Activated CD4-positive, alpha-beta T cell treated with anti-CD3 and anti-CD28 coated beads, Interleukin-2, amount 10 ng/mL, durations not matched to agents 24 days and 14 days (primary cell): ENCODE measurements around the gene CRYBG1. TPM values are rescaled to one million over a fixed set of nuclear protein-coding genes. Genes with fewer than 3 reads are reported as not detected.
"Not testable (repeated sequence)": the region's sequence is repeated elsewhere in the genome, so short reads cannot be mapped to it uniquely, and the experiment has no call there.

ENCODE experiments used
- DNase-seq: peaks from one replicate; pipeline ENCODE4 v3.0.0; 2022
- H3K27ac Mint-ChIP-seq: one replicate; pipeline ENCODE4 v1.8.0; 2022; ENCODE audit warnings: mild to moderate bottlenecking, mixed read lengths
- H3K27me3 Mint-ChIP-seq: one replicate; pipeline ENCODE4 v1.8.0; 2022; ENCODE audit warnings: mixed read lengths
- H3K36me3 Mint-ChIP-seq: one replicate; pipeline ENCODE4 v1.8.0; 2022; ENCODE audit warnings: low read depth, mild to moderate bottlenecking, mixed read lengths
- H3K4me1 Mint-ChIP-seq: one replicate; pipeline ENCODE4 v1.8.0; 2021; ENCODE audit warnings: mixed read lengths
- H3K4me3 Mint-ChIP-seq: one replicate; pipeline ENCODE4 v1.8.0; 2022; ENCODE audit warnings: mild to moderate bottlenecking, moderate library complexity, mixed read lengths
- H3K9me3 Mint-ChIP-seq: one replicate; pipeline ENCODE4 v1.8.0; 2021; ENCODE audit warnings: mixed read lengths
- intact Hi-C: fragments of 100-400 bp; cut with micrococcal nuclease; formaldehyde crosslinking; loops from one replicate; pipeline ENCODE4 v1.15.1; 2023
- total RNA-seq: library from RNA; stranded (reverse); gene quantifications from 2 replicates; pipeline ENCODE4 v1.2.3, GENCODE V29; 2022

Gene CRYBG1
- total RNA-seq, 1 donor from 2014 or later = 10.0 TPM

DNA sequence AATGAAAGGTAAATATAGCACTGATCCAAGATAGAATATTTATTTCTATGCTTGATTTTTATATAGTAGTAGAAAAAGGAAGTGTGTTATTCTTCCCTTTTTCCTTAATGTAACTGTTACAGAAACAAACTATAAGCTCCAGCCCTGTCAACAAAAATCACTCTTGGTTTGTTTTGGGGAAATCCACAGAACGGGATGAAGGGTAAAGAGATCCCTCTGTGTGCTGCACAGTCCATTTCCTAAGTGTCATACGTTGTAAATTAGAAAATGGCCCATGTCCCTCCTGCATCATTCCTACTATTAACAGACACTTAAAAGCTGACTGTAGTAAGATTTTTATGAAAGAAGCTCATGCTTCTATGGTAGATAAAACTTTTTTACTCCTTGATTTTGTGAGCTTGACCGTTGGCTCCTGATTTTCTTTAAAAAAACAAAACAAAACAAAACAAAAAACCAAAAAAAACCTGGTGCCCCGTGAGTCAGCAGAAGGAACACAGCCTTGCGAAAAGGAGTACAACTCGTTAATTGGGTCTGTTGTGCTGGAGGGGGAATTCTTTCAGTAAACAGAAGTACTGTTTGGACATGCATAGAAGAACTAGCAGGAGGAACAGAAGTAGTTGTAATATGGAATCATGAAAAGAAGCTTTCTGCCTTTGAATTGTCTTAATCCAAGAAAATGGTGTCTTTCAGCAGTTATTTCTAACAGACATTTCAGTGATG lies 201.3 kb downstream of the CRYBG1 start:
- no peaks in the 10 kb centered on the region for H3K27me3 Mint-ChIP-seq
- H3K9me3 Mint-ChIP-seq = no peaks in the 10 kb centered on the region
- intact Hi-C loops = no loop called here
- no peak for DNase-seq
- no peak overlapping the region for H3K27ac Mint-ChIP-seq
- peaks cover 43% of the 10 kb centered on the region for H3K36me3 Mint-ChIP-seq
- H3K4me1 Mint-ChIP-seq = peaks cover 8% of the 10 kb centered on the region
- no peak overlapping the region for H3K4me3 Mint-ChIP-seq

DNA sequence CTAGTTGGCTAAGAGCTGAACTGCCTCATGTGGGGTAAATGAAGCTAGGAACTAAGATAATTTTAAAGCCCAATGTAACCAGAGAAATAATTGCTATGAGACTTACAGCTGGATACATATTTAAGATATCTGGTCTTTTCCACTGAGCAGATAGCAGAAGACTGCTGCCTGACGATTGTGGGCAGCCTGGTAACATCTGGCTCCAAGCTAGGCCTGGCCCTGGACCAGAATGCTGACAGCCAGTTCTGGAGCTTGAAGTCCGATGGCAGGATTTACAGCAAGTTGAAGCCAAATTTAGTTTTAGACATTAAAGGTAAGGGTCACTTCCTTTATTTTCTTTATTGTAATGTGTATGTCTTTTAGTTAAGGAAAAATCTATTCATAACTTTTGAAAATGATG lies 203.1 kb downstream of the CRYBG1 start:
- no peak for DNase-seq

DNA sequence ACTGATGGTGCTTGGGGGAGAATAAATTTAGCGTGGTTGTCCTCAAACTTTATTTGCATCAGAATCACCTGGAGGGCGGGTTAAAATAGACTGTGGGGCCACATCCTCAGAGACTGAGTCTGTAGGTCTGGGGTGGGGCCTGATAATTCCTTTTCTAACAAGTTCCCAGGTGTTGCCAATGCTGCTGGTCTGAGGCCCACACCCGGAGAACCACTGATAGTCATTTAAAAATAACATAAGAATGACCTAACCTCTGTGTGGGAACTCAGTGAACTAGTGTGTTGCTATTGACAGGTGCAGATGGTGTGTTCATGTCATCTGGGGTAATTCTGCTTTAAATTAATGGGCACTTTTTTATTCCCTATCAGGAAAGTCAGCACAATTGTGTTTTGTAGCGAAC lies 204.0 kb downstream of the CRYBG1 start:
- Mint-ChIP-seq H3K27ac (no peak overlapping the region), H3K36me3 (peaks cover 46% of the 10 kb centered on the region), H3K4me3 (no peak overlapping the region), H3K4me1 (peaks cover 10% of the 10 kb centered on the region), H3K27me3 (no peaks in the 10 kb centered on the region), H3K9me3 (no peaks in the 10 kb centered on the region)
- DNase-seq = no peak
- intact Hi-C loops = no loop called here

More for the DNA sequence above, 203.1 kb downstream of the CRYBG1 start:
- no peak overlapping the region for H3K27ac Mint-ChIP-seq
- H3K36me3 Mint-ChIP-seq = peaks cover 46% of the 10 kb centered on the region
- no peaks in the 10 kb centered on the region for H3K9me3 Mint-ChIP-seq
- H3K4me1 Mint-ChIP-seq = peaks cover 9% of the 10 kb centered on the region
- no peaks in the 10 kb centered on the region for H3K27me3 Mint-ChIP-seq
- no peak overlapping the region for H3K4me3 Mint-ChIP-seq
- intact Hi-C loops = no loop called here

DNA sequence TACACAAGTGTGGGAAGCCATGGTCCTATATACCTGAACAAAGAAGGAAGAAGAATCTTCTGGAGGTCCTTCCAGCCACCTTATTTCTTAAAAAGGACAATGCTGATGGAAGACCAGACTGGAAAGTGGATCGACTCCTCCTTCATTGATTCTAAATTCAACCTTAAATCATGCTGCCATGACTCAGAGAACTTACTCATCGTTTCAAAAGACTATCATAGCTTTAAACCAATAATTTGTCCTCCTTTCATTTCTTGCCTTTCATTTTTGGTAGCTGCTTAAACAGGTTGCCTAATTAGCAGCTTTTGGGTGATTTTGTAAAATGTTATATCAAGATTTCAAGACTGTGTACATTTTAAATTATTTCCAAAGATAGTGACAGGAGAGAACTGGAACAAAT lies 208.0 kb downstream of the CRYBG1 start:
- Mint-ChIP-seq H3K4me1 (peaks cover 4% of the 10 kb centered on the region), H3K4me3 (no peak overlapping the region), H3K36me3 (peaks cover 31% of the 10 kb centered on the region), H3K27me3 (no peaks in the 10 kb centered on the region), H3K27ac (no peak overlapping the region), H3K9me3 (no peaks in the 10 kb centered on the region)
- intact Hi-C loops = loop anchor here (5.0 kb wide), 1 partner anchor 409 kb away; no protein-coding TSS in a partner anchor
- DNase-seq = no peak

DNA sequence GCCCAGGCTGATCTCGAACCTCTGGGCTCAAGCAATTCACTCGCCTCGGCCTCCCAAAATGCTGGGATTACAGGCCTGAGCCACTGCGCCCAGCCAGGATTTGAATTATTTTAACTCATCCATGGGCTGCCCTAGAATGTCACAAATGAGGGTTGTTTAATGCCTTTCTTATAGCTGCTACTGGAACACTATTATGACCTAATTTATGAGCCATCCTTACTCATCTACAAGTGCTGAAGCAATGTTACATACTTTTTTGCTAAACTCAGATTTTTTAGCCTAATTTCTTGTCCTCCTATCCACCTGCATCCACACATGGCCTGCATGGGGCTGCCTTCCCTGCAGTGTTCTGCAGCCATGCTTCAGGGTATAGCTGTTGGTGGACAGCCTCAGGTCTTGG lies 208.9 kb downstream of the CRYBG1 start:
- H3K27ac Mint-ChIP-seq = no peak overlapping the region
- DNase-seq = no peak
- peaks cover 26% of the 10 kb centered on the region for H3K36me3 Mint-ChIP-seq
- H3K27me3 Mint-ChIP-seq = no peaks in the 10 kb centered on the region
- H3K4me1 Mint-ChIP-seq = peaks cover 5% of the 10 kb centered on the region
- intact Hi-C loops = loop anchor here (5.0 kb wide), 1 partner anchor 408 kb away; no protein-coding TSS in a partner anchor
- H3K9me3 Mint-ChIP-seq = no peaks in the 10 kb centered on the region
- H3K4me3 Mint-ChIP-seq = no peak overlapping the region

DNA sequence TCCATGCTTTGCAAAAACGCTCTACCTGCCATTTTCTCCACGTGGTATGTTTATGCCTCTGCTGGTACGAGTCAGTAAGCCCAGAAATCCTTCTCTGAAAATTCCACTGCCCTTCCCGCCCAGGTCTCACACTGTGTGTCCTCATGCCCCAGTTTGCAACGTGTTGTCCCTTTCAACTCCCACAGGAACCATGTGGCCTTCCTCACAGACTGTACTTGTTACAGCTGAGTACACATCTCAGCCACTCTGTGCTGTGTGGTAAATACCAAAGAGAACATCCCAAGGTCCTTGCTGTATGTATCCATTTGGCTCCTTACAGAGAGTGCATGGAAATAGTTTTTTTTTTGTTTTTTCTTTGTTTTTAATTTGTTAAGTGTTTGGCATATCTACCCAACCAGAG lies 211.9 kb downstream of the CRYBG1 start:
- H3K4me3 Mint-ChIP-seq = no peak overlapping the region
- DNase-seq = no peak
- no peaks in the 10 kb centered on the region for H3K9me3 Mint-ChIP-seq
- no peak overlapping the region for H3K27ac Mint-ChIP-seq
- peaks cover 8% of the 10 kb centered on the region for H3K4me1 Mint-ChIP-seq
- H3K27me3 Mint-ChIP-seq = no peaks in the 10 kb centered on the region
- intact Hi-C loops = no loop called here
- H3K36me3 Mint-ChIP-seq = peaks cover 15% of the 10 kb centered on the region

DNA sequence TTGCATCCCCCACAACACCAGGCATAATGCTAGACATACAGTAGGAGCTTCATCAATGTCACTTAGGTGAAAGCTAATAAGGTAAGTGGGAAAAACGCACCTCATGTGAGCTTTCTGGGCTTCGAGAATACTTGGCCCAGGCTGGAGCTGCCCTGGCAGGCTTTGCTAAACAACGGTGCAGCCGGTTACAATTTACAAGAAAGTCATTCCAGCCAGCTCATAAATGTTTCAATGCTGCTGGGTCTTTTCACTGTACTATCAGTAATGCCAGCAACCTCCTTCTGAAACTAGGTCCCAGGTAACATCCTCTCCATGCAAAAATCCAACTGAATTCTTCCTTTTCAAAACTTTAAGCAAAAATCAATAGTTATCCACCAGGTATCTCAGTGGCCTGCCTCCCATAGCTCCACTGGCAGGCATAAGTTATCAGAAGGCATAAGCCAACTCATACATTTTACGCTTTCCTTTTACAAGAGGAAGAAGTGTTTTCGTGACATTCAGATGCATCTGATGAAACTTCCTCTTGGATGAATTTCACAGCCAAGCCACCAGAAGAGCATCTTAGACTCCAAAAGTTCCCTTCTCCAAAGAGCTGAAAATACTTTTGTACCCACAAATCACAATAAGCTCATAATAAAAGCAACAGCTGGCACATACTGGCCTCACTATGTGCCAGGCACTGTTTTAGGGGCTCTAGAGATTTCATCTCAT lies 212.5 kb downstream of the CRYBG1 start:
- intact Hi-C loops = no loop called here
- DNase-seq = no peak
- peaks cover 12% of the 10 kb centered on the region for H3K36me3 Mint-ChIP-seq
- no peaks in the 10 kb centered on the region for H3K27me3 Mint-ChIP-seq
- no peak overlapping the region for H3K4me3 Mint-ChIP-seq
- peaks cover 8% of the 10 kb centered on the region for H3K4me1 Mint-ChIP-seq
- no peaks in the 10 kb centered on the region for H3K9me3 Mint-ChIP-seq
- H3K27ac Mint-ChIP-seq = no peak overlapping the region

DNA sequence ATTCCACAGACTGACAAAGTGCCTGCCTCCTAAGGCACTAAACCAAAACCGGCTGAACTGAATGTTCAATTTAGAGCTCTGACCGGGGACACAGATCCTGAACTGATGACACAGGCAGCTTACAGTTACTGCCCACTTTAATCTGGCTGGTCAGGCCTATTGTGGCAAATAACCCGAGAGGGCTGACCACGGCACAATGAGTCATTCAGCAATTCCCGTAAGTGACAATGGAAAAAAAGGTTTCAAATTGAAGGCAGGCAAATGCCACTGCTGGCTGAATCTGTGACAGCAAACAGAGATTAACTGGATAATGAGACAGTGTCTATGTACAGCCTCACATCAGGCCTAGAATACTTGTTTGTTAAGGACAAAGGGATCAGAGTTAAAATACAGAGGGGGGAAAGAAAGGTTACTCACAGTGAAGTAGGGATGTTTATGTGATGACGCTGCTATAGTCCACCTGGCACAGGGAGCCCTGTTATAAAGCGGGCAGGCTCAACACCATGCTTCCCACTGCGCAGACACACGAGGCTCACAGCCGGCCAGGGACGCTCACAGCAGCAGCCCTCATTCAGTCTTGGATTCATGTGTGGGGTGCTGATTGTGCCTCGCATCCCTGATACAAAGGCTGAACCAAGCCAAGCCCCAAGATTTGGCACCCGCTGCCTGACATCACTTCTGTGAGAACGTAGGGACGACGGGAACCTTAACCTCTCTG lies 214.4 kb downstream of the CRYBG1 start:
- no peaks in the 10 kb centered on the region for H3K9me3 Mint-ChIP-seq
- peaks cover 6% of the 10 kb centered on the region for H3K4me1 Mint-ChIP-seq
- H3K36me3 Mint-ChIP-seq = peaks cover 3% of the 10 kb centered on the region
- H3K27ac Mint-ChIP-seq = no peak overlapping the region
- intact Hi-C loops = no loop called here
- H3K4me3 Mint-ChIP-seq = no peak overlapping the region
- no peak for DNase-seq
- H3K27me3 Mint-ChIP-seq = no peaks in the 10 kb centered on the region

DNA sequence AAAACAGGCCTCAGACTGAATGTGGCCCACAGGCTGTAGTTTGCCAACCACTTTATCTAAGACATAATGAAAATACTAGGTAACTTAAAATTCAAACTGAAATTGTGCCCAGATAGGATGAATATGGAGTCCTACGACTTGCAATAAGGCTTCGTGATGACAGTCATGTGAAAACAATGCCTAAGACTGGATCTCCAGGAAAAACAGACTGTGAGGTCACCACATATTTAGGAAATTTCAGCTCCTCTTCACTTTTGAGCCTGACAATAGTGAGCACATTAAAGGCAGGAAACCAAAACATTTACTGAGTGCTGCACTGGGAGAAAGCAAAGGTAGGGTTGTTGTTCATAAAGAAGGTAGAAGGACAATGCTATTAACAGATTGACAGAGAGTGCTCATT lies 218.8 kb downstream of the CRYBG1 start:
- H3K9me3 Mint-ChIP-seq = no peaks in the 10 kb centered on the region
- no peak for DNase-seq
- H3K27ac Mint-ChIP-seq = no peak overlapping the region
- H3K4me1 Mint-ChIP-seq = peaks cover 6% of the 10 kb centered on the region
- no peak overlapping the region for H3K4me3 Mint-ChIP-seq
- H3K36me3 Mint-ChIP-seq = peaks cover 8% of the 10 kb centered on the region
- H3K27me3 Mint-ChIP-seq = no peaks in the 10 kb centered on the region
- intact Hi-C loops = no loop called here

DNA sequence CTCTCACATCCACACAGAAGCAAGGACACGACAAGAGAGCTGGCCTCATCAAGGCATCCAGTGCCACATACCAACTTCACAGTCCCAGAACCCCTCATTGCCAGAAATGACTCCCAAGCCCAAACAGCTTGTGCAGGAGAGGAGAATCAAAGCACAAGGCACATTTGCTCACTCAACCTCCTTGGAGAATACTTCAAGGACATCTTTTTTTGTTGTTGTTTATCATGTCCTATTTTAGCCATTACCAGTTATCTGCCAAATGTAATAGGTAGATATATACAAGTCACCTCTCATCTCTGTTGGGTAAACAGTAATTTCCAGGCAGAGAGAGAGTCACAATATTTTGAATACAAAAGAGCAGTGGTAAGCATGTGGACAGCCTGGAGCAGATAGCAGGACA lies 221.0 kb downstream of the CRYBG1 start:
- H3K9me3 Mint-ChIP-seq = no peaks in the 10 kb centered on the region
- peaks cover 9% of the 10 kb centered on the region for H3K36me3 Mint-ChIP-seq
- H3K27me3 Mint-ChIP-seq = no peaks in the 10 kb centered on the region
- no peak overlapping the region for H3K4me3 Mint-ChIP-seq
- no peak for DNase-seq
- no peak overlapping the region for H3K27ac Mint-ChIP-seq
- intact Hi-C loops = no loop called here
- no peaks in the 10 kb centered on the region for H3K4me1 Mint-ChIP-seq

DNA sequence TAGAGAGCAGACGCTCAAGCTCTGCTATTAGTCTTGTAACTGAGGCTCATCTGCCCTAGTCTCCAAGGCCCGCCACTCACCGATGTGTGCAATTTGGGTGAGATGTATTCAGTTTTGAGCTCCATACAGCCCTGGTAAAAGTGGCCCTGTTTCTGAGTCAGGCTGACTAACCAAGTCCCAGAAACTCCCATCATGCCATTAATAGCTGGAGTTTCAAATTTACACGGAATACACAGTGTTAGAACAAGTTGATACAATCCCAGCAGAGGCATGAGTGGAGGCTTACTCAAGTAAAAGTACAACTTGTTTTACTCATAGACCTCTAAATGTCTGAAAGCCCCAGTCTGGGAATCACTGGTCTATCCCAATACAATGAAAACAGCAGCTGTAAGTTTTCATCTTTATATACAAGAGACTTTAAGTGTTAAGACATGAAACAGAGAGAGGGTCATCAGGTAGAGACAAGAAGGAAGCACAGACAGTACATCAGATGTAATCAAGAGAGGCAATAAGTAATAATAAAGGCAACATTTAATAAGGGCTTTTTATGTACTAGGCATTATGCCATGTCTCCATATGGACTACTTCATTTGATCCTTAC lies 226.4 kb downstream of the CRYBG1 start:
- Mint-ChIP-seq H3K4me1 (no peaks in the 10 kb centered on the region), H3K9me3 (no peaks in the 10 kb centered on the region), H3K36me3 (peaks cover 14% of the 10 kb centered on the region), H3K4me3 (no peak overlapping the region), H3K27ac (no peak overlapping the region), H3K27me3 (no peaks in the 10 kb centered on the region)
- DNase-seq = no peak
- intact Hi-C loops = no loop called here

DNA sequence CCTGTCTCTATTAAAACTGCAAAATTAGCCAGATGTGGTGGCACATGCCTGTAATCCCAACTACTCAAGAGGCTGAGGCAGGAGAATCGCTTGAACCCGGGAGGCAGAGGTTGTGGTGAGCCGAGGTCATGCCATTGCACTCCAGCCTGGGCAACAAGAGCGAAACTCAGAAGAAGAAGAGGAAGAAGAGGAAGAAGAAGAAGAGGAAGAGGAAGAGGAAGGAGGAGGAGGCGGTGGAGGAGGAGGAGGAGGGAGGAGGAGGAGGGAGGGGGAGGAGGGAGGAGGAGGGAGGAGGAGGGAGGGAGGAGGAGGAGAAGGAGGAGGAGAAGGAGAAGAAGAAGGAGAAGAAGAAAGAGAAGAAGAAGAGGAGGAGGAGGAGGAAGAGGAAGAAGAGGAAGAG lies 228.4 kb downstream of the CRYBG1 start:
- DNase-seq, H3K27me3 Mint-ChIP-seq, H3K9me3 Mint-ChIP-seq, H3K4me3 Mint-ChIP-seq, intact Hi-C loops, H3K36me3 Mint-ChIP-seq, H3K4me1 Mint-ChIP-seq, H3K27ac Mint-ChIP-seq: not testable (repeated sequence)

DNA sequence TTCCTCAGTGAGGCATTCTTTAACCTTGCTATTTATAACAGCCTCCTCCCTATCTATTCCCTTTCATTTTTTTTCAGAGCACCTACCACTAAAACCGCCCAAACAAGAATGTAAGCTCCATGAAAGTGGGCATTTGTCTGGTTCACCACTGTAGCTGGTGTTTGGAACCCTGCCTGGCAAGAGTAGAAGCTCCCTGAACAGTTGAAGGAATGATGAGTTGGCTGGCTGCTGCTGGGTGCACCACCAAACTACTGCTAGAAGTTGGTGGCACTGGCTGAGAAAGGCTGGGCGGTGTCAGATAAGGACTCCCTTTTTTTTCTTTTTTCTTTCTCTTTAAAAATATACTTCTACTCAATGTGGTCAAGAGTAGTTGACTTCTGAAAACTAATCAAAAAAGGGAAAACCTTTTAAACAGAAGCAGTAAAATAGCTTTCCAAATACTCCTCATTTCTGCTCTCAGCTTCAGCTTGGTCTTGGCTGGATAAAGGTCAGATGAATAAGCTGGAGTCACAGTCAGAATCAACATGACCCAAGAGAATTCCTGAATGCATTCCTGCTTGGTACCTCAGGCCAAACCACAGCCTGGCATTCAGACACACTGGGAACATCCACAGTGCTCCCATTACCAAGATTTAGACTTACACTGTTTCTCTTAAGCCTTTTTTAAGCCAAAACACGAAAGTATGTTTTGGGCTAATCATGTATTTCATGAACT lies 230.8 kb downstream of the CRYBG1 start:
- H3K36me3 Mint-ChIP-seq = peaks cover 8% of the 10 kb centered on the region
- no peak overlapping the region for H3K27ac Mint-ChIP-seq
- no peak for DNase-seq
- intact Hi-C loops = no loop called here
- H3K4me3 Mint-ChIP-seq = no peak overlapping the region
- no peaks in the 10 kb centered on the region for H3K27me3 Mint-ChIP-seq
- H3K4me1 Mint-ChIP-seq = no peaks in the 10 kb centered on the region
- H3K9me3 Mint-ChIP-seq = no peaks in the 10 kb centered on the region
